Renal pelvis (tissue), 4 donors: ENCODE measurements around the gene DNAJC25. TPM values are rescaled to one million over a fixed set of nuclear protein-coding genes. Genes with fewer than 3 reads are reported as not detected.
"Not testable (repeated sequence)": the region's sequence is repeated elsewhere in the genome, so short reads cannot be mapped to it uniquely, and the experiment has no call there.

ENCODE experiments used
- DNase-seq: peaks from one replicate; pipeline ENCODE4 v3.0.0-alpha.2; 2013
- polyA plus RNA-seq, 3 donors: library from polyadenylated mRNA; unstranded; fragments of 120-200 nt; gene quantifications; one replicate each; pipeline ENCODE4 v1.2.1, GENCODE V29; 2013; ENCODE audit not compliant: insufficient read length in 3 of 3

The DNAJC25 gene
- polyA plus RNA-seq, 3 donors = 13.3 to 15.2 (median 14.0) TPM

DNA sequence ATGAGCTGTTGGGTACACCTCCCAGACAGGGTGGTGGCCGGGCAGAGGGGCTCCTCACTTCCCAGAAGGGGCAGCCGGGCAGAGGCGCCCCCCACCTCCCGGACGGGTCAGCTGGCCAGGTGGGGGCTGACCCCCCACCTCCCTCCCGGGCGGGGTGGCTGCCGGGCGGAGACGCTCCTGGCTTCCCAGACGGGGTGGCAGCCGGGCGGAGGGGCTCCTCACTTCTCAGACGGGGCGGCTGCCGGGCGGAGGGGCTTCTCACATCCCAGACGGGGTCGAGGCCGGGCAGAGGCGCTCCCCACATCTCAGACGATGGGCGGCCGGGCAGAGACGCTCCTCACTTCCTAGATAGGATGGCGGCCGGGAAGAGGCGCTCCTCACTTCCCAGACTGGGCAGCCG is 13.8 kb upstream of the DNAJC25 start:
- DNase-seq = not testable (repeated sequence)

DNA sequence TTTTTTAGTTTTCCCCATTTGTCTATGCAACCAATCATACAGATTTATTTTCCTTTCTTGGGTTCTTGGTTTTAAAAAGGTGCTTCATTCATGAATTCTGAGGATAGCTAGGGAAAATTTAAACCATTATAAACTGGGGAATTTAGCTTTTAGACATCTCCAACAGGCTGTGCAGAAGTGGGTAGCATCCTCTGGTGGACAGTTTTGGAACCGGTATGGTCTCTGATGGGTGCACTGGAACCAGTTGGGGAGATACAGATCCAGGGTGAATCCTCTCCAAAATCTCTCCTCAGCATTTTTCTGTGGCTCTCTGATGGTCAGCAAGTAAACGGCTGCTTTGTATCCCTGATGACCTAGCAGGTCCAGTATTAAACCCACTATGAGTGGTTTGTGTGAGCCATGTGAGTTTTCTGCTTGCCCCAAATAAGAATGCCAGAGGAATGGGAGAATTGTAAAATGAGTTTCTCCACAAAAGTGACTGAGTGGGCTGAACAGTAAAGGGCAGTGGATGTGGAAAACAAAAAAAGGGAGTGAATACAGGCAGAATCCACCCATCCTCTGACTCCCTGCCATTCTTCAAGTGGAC is 9.1 kb upstream of the DNAJC25 start:
- DNase-seq = no peak

DNA sequence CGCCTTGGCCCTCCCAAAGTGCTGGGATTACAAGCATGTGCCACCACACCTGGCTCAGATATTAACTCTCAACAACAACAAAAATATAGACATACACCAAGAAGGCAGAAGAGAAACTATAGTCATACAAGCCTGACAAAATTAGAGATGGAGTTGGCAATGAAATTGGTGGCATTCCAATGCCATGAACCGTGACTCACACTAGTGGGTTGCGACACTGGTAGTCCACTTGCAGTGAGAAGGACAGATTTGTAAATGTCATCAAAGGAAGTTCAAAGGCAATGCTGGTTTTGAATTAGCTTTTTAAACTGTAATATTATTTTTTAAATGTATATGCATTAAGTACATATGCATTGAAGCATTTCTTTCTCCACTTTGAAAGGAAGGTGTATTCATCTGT is 8.5 kb upstream of the DNAJC25 start:
- DNase-seq = no peak

- DNase-seq = no peak
These were observed 3.7 kb upstream of the DNAJC25 start for GRCh38 chr9:111627260-111627963.

- DNase-seq = no peak
These were observed 2.7 kb upstream of the DNAJC25 start for GRCh38 chr9:111628411-111628810.

DNA sequence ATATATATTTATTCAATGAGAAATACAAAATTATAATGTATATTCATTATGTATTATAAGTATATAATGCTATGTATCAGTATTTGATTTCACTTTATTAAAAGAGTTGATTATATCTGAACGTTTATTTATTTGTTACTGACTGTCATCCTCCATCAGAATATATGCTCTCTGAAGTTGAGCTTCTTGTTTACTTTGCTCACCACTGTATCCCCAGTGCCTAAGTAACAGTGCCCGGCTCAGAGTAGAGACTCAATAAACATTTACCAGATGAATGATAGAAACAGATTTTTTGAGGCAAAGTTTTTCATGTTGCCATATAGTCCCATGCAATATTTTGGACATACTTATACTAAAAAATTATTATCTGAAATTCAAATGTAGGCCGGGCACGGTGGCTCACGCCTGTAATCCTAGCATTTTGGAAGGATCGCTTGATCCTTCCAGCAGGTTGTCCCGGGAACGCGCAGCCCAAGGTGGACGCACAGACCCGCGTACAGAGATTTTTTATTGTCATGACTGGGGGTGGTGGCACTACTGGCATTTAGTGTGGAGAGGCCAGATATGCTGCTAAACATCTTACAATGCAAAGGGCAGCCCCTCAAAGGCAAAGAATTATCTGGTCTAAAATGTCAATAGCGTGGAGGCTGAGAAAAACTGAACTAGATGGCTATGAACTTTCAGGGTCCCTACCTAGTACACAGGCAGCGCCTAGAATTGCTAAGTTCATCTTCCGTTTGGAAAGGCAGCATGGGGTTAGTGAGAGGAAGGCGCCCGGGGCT is 761 bp upstream of the DNAJC25 start:
- DNase-seq = no peak

- DNase-seq = no peak
These were observed 245 bp upstream of the DNAJC25 start for GRCh38 chr9:111630964-111631213.

GRCh38 chr9:111632060-111632459 is 926 bp downstream of the DNAJC25 start:
- DNase-seq = no peak

DNA sequence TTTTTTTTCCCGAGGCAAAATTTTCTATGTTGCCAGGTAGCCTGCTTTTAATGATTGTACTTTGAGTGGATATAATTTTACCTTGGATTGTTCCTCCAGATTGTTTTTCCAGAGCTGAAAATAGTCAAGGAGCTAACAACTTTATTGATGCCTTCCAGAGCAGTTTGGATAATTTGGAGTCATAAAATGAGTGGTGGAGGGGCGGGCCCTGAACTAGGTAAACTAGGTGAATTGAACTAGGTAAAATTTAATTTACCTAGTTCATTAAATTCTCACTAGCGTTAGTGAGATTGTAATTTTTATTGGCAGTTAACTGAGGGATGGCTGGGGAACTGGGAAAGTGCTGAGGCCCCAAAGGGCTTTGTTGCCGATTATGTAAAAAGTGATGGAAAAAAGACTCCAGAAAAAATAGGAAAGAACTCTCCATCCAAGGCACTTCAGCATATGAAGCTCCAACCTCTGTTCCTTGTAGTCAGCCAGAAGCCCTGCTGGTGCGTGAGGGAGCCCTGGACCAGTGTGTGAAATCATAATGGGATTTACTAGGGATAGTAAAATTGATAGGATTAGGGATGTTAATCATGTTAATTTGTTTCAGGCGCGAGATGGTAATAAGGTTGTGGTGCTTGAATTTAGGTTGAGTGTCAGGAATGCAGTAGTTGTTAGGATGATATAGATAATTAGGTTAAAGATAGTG is 1.7 kb downstream of the DNAJC25 start:
- no peak for DNase-seq

GRCh38 chr9:111633389-111633736 is 2.2 kb downstream of the DNAJC25 start:
- no peak for DNase-seq

DNA sequence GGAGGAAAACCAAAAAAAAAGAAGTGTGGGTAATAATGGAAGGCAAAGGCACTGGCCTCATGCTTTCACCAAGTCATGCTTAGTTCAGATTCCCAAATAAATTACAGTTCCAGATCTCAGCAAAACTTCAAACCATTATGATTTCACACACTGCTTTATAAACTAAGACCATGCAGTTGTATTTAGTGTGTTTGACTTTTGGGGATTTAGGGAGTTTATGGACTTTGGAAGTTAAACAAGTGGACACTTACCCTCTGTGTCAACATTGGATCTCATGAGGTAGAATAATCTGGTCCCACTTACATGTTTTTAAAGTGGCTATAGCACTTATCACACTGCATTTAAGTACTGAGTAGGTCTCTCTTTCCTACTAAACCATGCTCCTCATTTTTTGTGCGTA is 3.7 kb downstream of the DNAJC25 start:
- no peak for DNase-seq

GRCh38 chr9:111637421-111637950 is 6.4 kb downstream of the DNAJC25 start:
- no peak for DNase-seq

- DNase-seq = no peak
These were observed 13.2 kb downstream of the DNAJC25 start for GRCh38 chr9:111644195-111644772.

DNA sequence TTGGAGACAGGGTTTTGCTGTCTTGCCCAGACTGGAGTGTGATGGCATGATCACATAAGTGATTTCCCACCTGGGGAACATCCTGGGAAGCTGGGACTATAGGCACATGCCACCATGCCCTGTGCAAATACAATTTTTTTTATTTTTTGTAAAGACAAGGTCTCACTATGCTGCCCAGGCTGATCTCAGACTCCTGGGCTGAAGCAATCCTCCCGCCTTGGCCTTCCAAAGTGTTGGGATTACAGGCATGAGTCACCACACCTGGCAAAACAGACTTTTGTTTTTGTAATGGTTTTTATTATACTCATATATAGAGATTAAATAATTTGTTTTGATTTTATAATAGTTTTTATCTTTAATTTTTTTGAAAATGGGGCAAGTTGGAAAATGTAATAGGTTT is 14.7 kb downstream of the DNAJC25 start:
- no peak for DNase-seq

- no peak for DNase-seq
These were observed 15.3 kb downstream of the DNAJC25 start for GRCh38 chr9:111646417-111646816.

DNA sequence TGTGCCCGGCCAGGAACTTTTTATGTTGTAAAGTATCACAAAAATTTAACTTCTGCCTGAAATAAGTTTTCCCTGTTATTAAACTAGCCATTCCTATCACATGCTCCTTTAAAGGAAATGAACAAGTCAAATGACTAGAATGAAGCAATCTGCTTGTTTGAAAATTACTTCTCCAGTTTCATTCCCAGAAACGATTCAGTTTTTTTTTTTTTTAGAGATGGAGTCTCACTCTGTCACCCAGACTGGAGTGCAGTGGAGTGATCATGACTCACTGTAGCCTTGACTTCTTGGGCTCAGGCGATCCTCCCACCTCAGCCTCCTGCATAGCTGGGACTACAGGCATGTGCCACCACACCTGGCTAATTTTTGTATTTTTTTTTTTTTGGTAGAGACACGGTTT is 16.9 kb downstream of the DNAJC25 start:
- no peak for DNase-seq

- DNase-seq = no peak
These were observed 17.9 kb downstream of the DNAJC25 start for GRCh38 chr9:111649016-111649415.

DNA sequence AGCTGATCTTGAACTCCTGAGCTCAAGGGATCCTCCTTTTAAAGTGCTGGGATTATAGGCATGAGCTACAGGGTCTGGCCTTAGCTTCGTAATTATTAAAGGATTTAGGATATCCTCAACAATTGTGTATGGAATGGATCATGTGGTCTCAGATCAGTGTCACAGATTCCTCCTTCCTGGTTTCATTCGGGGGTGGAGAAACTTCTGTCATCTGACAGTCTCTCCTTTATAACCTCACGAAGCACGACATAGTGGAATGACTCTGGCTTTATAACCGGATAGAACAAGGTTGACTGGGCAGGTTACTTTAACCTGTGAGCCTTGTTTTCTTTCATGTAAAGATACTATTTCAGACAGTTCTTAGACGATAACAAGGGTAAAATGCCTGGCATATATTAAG is 25.9 kb downstream of the DNAJC25 start:
- DNase-seq = peak; percentile 17

- DNase-seq = no peak
These were observed 27.8 kb downstream of the DNAJC25 start for GRCh38 chr9:111658943-111659342.

DNA sequence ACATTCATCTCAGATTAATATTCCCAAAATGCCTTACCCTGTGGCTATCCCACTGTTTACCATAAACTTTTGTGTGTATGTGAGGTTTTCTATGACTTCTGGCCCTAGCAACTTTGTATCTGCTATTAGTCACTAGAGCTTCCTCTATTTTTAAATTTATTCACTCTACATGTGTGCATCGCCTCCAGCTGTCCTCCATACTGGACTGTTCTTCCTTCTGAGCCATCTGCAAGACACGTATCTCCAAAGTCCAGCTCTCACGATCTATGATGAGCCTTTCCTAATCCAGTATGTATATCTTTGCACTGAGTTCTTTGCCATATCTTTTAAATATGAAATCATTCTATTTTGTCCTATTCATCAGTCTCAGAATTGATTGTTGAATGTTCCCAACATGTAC is 28.6 kb downstream of the DNAJC25 start:
- no peak for DNase-seq

GRCh38 chr9:111661150-111661801 is 30.1 kb downstream of the DNAJC25 start, which contains the start of gene GNG10:
Gene GNG10 (plus strand): TSS chr9:111661605. CDS start chr9:111661635, 30 bp downstream.
- DNase-seq = peak; percentile 69
